Embryonic facial prominence (tissue), 1 donor: ENCODE measurements around the gene ZNF593OS.

Experiments
- DNase-seq: peaks from one replicate; pipeline ENCODE4 v3.0.0-alpha.2; 2016; ENCODE audit errors: extremely low spot score

Gene ZNF593OS

GRCh38 chr1:26184086-26184485, 12.5 kb upstream of the ZNF593OS start:
- DNase-seq = no peak

- DNase-seq = no peak
Measured at GRCh38 chr1:26182383-26182696, 10.7 kb upstream of the ZNF593OS start.

- no peak for DNase-seq
Measured at GRCh38 chr1:26181586-26182382, 10.2 kb upstream of the ZNF593OS start.

GRCh38 chr1:26180010-26180506, 8.4 kb upstream of the ZNF593OS start:
- DNase-seq = no peak

GRCh38 chr1:26177182-26177684, 5.6 kb upstream of the ZNF593OS start, which contains the start of gene CNKSR1:
CNKSR1 (plus strand) TSS chr1:26177491; CDS start chr1:26177548, 57 bp downstream.
- DNase-seq = no peak

GRCh38 chr1:26175346-26175745, 3.7 kb upstream of the ZNF593OS start:
- DNase-seq = no peak

GRCh38 chr1:26170472-26170821, 1.2 kb downstream of the ZNF593OS start:
- no peak for DNase-seq

GRCh38 chr1:26169669-26170471, 1.8 kb downstream of the ZNF593OS start, which contains the start of gene ZNF593:
ZNF593 (plus strand) TSS chr1:26169908; CDS start chr1:26169984, 76 bp downstream.
- peak; percentile 88 for DNase-seq

GRCh38 chr1:26169198-26169554, 2.5 kb downstream of the ZNF593OS start:
- no peak for DNase-seq

GRCh38 chr1:26168410-26169197, 3.0 kb downstream of the ZNF593OS start, which contains the start of gene C1orf232:
C1orf232 (minus strand) TSS chr1:26168963; CDS start chr1:26168499, 464 bp downstream.
- no peak for DNase-seq

GRCh38 chr1:26166719-26167281, 4.8 kb downstream of the ZNF593OS start:
- no peak for DNase-seq

GRCh38 chr1:26164861-26165842, 6.5 kb downstream of the ZNF593OS start:
- DNase-seq = no peak

- no peak for DNase-seq
Measured at GRCh38 chr1:26164036-26164860, 7.4 kb downstream of the ZNF593OS start.

- DNase-seq = no peak
Measured at GRCh38 chr1:26163684-26164035, 8.0 kb downstream of the ZNF593OS start.

- DNase-seq = no peak
Measured at GRCh38 chr1:26162220-26162709, 9.4 kb downstream of the ZNF593OS start.

- DNase-seq = no peak
Measured at GRCh38 chr1:26161415-26162219, 10.0 kb downstream of the ZNF593OS start.

GRCh38 chr1:26160527-26161414, 10.9 kb downstream of the ZNF593OS start:
- no peak for DNase-seq

- DNase-seq = no peak
Measured at GRCh38 chr1:26159743-26160039, 11.9 kb downstream of the ZNF593OS start.
